Chondrocyte (in vitro differentiated cells): ENCODE measurements around the gene NDUFB4. TPM values are rescaled to one million over a fixed set of nuclear protein-coding genes. Genes with fewer than 3 reads are reported as not detected.

Experiments used
- DNase-seq: peaks from one replicate; pipeline ENCODE4 v3.0.0; 2021; ENCODE audit warnings: mixed read lengths, low spot score
- H3K27ac Mint-ChIP-seq: one replicate; pipeline ENCODE4 v1.8.0; 2021; ENCODE audit warnings: mild to moderate bottlenecking, moderate library complexity, mixed read lengths; ENCODE audit not compliant: unreplicated experiment
- H3K27me3 Mint-ChIP-seq: 2 replicates; pipeline ENCODE4 v1.8.0; 2021; ENCODE audit warnings: low read depth, mixed read lengths
- H3K36me3 Mint-ChIP-seq: 2 replicates; pipeline ENCODE4 v1.8.0; 2021; ENCODE audit warnings: low read depth, mixed read lengths
- H3K4me1 Mint-ChIP-seq: 2 replicates; pipeline ENCODE4 v1.8.0; 2021; ENCODE audit warnings: low read depth, mild to moderate bottlenecking, mixed read lengths
- H3K4me3 Mint-ChIP-seq: one replicate; pipeline ENCODE4 v1.8.0; 2021; ENCODE audit warnings: mild to moderate bottlenecking, moderate library complexity, mixed read lengths; ENCODE audit not compliant: unreplicated experiment
- H3K9me3 Mint-ChIP-seq: 2 replicates; pipeline ENCODE4 v1.8.0; 2021; ENCODE audit warnings: low read depth, mixed read lengths
- CTCF ChIP-seq: fragments of 200-600 bp; sonication (generic); IDR thresholded peaks from 2 replicates; pipeline ENCODE4 v1.5.0; 2021; ENCODE audit warnings: antibody characterized with exemption, mild to moderate bottlenecking, moderate library complexity
- total RNA-seq: library from RNA; stranded (reverse); gene quantifications from 3 replicates; pipeline ENCODE4 v1.2.1, GENCODE V29; 2021

NDUFB4 gene
- total RNA-seq, 1 donor from 2014 or later: 81.8 TPM

GRCh38 chr3:120560304-120561250 is 35.6 kb upstream of the NDUFB4 start:
- no peak for TF ChIP-seq CTCF
- H3K27me3 Mint-ChIP-seq: no peaks in the 10 kb centered on the region

GRCh38 chr3:120561251-120562045 is 34.7 kb upstream of the NDUFB4 start:
- peak; percentile 97 for TF ChIP-seq CTCF
- Mint-ChIP-seq H3K27ac (peak overlapping the region; percentile 20), H3K9me3 (no peaks in the 10 kb centered on the region), H3K4me3 (no peak overlapping the region), H3K4me1 (peaks cover 37% of the 10 kb centered on the region), H3K27me3 (no peaks in the 10 kb centered on the region), H3K36me3 (no peaks in the 10 kb centered on the region)
- DNase-seq: no peak

More at GRCh38 chr3:120560304-120561250, 35.6 kb upstream of the NDUFB4 start:
- H3K27ac Mint-ChIP-seq: peak overlapping the region; percentile 20
- H3K4me3 Mint-ChIP-seq: no peak overlapping the region
- no peaks in the 10 kb centered on the region for H3K36me3 Mint-ChIP-seq
- H3K4me1 Mint-ChIP-seq: peaks cover 37% of the 10 kb centered on the region
- DNase-seq: no peak
- H3K9me3 Mint-ChIP-seq: no peaks in the 10 kb centered on the region

DNA sequence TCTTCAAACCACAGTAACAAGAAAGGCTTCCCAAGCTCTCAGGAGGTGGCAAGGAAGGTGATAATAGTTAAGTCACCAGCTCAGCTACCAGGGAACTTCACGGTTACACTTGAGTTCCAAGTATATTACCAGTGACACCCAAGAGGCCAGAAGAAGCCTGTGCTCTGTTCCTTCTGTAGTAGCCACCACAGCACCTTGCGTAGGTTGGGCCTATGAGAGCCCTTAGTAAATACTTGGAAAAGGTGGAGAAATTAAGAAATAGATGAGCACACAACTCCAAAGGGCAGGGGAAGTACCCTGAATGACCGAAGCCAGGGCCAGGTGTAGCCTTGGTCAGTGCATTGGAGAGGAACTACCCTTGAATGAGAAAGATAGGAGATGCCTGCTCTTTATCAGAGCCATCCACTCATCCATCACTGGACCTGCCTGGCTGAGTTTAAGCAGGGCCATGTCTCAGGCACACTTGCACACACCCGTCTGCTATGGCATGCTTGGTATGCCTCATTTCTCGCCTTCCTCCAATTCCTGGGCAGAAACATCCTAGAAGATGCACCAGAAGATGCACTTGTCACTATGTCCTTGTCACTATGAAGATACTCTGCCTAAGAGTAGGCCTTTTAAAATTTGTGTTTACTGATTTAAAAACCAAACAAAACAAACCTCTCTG is 32.6 kb upstream of the NDUFB4 start:
- TF ChIP-seq CTCF: no peak
- no peak overlapping the region for H3K4me3 Mint-ChIP-seq
- H3K27ac Mint-ChIP-seq: no peak overlapping the region
- H3K9me3 Mint-ChIP-seq: no peaks in the 10 kb centered on the region
- no peaks in the 10 kb centered on the region for H3K27me3 Mint-ChIP-seq
- H3K36me3 Mint-ChIP-seq: no peaks in the 10 kb centered on the region
- H3K4me1 Mint-ChIP-seq: peaks cover 28% of the 10 kb centered on the region
- no peak for DNase-seq

- Mint-ChIP-seq H3K4me3 (no peak overlapping the region), H3K4me1 (peaks cover 6% of the 10 kb centered on the region), H3K27me3 (no peaks in the 10 kb centered on the region), H3K27ac (no peak overlapping the region), H3K36me3 (no peaks in the 10 kb centered on the region), H3K9me3 (no peaks in the 10 kb centered on the region)
- no peak for TF ChIP-seq CTCF
- no peak for DNase-seq
These were observed 29.7 kb upstream of the NDUFB4 start for GRCh38 chr3:120566243-120566975.
